GM18517 (cell line): ENCODE measurements around the gene ATG4D.
A peak's percentile ranks its signal among the peaks of the same experiment; 100 is the strongest.

Source experiments
- ATAC-seq: cut with Tn5 transposase; IDR thresholded peaks from one replicate; pipeline ENCODE4 v1.9.1; 2021; ENCODE audit warnings: mild to moderate bottlenecking, moderate library complexity; ENCODE audit not compliant: unreplicated experiment

Gene ATG4D

DNA sequence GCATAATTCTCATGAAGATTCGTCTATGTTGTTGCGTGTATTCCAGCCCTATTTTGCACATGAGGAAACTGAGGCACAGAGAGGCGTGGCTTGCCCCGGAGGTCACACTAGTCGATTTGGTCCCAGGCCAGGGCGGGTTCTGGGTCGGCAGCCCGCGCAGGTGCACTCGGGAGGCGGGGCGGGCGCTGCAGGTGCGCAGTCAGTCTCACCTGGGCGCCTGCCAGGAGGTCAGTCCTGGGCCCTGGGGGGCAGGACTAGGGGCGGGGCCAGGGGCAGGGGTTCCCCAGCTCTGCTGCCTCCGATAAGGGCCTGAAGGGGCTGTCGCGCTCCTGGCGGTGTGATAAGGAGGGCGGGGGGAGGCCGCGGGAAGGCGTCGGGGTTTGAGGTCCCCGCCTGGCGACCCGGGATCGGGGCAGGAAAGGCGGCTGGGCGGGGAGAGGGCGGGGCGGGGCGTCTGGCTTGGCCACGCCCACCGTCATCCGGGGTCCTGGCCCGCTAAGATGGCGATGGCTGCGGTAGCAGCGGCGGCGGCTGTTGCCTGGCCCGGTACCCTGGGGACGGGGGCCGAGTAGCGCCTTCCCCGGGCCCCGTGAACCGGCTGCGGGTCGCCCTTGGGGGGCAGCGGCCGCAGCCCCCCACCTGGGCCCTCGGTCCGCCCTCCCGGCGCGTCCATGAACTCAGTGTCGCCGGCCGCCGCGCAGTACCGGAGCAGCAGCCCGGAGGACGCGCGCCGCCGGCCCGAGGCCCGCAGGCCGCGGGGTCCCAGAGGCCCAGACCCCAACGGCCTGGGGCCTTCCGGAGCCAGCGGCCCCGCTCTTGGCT, at the start of gene ATG4D:
Gene ATG4D (plus strand): TSS at position 485 of the 822 bp plus-strand sequence. CDS start 187 bp downstream, at position 672.
- no peak for ATAC-seq

GRCh38 chr19:10497371-10497770, 46.3 kb upstream of the ATG4D start:
- no peak for ATAC-seq

GRCh38 chr19:10499550-10500246, 44.0 kb upstream of the ATG4D start:
- no peak for ATAC-seq

GRCh38 chr19:10500247-10500592, 43.5 kb upstream of the ATG4D start:
- ATAC-seq, result no peak

DNA sequence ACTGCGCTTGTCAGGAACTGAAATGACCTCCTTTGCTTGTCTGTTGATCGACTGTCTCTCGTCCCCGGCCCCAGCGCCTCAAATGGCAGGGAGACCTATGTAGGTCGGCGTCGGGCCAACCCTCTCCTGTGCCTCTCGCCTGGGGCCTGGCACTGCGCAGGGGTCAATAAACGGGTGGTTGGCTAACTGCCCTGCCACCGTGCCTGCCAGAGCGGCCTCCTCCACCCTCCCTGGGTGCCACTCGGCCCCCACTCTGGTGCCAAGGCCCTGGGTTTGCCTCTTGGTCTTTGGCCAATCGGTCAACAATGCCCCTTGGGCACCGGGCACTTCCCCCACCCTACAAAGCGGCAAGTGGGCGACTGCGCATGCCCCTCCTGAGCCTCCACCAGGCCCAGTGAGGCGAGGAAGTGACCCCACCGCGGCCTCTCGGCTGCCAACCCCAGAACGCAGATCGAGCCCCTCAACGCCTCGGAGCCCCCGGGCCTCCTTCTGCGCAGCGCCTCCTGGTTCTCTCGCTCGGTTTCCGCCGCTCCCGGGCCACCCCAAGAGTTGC, 41.7 kb upstream of the ATG4D start:
- peak; percentile 32 for ATAC-seq

- ATAC-seq, result peak; percentile 69
Observed at GRCh38 chr19:10502524-10503001, 41.1 kb upstream of the ATG4D start.

DNA sequence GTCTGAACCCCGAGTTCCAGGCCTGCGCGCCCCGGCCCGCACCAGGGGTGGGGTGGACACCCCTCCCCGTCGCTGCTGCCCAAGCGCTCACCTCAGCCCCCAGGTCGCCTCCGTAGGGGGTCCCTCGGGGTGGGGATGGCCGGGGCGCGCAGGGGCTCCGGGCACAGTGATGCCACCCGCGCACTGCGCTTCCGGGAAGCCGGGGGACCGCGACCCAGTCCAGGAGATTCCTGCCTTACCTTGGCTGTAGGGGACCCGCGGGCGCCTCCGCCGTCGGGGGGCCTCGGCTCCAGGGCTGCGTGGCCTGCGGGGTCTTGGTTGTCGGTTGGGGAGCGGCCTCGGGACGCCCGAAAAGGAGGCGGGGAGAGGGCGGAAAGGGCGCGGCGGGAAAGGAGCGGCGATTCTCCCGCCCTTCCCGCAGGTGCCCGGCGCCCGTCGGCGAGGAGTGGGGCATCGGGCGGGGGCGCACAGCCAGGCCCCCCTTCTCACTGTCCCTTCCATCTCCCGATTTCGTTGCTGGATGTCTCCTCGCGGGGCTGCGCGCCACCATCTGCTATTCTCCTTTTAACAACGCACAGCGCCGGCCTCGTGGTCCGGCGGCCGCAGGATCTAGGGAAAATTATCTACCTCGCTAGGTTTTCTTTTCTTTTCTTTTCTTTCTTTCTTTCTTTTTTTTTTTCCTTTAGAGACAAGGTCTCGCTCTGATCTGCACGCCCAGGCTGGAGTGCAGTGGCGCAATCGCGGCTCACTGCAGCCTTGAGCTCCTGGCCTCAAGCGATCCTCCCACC, 40.5 kb upstream of the ATG4D start, which contains the start of gene KEAP1:
Gene KEAP1 (minus strand): TSS at position 355 of the 788 bp plus-strand sequence. CDS start 3,323 bp downstream, outside the sequence.
- peak; percentile 20 for ATAC-seq

DNA sequence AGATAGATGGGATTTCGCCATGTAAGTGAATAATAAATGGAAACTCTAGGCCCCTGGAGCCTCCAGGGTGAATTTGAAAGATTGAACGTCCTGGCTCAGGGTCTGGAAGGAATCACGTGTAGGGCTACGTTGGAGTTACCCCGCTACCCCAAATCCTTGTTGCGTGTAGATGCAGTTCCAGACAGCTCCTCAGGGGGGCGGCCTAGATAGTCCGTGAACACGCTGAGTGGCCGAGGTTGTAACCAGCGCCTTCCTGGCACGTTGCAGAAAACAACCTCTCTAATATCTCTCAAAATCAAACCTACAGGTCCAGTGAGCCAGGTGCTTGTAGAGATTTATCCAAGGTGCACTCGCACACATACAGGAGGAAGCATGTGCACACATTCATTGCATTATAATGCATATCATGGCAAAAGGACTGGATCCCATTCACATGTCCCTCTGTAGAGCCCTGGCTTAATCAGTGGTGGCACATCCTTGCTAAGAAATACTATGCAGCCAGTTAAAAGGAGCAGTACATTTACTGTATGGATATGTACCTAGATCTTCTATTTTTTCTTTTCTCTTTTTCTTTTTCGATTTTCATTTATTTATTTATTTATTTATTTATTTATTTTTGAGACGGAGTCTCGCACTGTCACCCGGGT, 38.0 kb upstream of the ATG4D start:
- ATAC-seq, result no peak

DNA sequence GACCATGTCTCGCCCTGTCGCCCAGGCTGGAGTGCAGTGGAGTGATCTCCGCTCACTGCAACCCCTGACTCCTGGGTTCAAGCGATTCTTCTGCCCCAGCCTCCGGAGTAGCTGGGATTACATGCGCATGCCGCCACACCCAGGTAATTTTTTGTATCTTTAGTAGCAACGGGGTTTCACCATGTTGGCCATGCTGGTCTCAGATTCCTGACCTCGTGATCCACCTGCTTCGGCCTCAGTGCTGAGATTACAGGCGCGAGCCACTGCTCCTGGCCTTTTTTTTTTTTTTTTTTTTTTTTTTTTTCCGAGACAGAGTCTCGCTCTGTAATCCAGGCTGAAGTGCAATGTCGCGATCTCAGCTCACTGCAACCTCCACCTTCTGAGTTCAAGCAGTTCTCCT, 35.7 kb upstream of the ATG4D start:
- ATAC-seq, result no peak

- no peak for ATAC-seq
Observed at GRCh38 chr19:10508707-10509106, 35.0 kb upstream of the ATG4D start.

- ATAC-seq, result no peak
Observed at GRCh38 chr19:10510301-10510802, 33.4 kb upstream of the ATG4D start.

- ATAC-seq, result no peak
Observed at GRCh38 chr19:10513223-10513622, 30.5 kb upstream of the ATG4D start.

DNA sequence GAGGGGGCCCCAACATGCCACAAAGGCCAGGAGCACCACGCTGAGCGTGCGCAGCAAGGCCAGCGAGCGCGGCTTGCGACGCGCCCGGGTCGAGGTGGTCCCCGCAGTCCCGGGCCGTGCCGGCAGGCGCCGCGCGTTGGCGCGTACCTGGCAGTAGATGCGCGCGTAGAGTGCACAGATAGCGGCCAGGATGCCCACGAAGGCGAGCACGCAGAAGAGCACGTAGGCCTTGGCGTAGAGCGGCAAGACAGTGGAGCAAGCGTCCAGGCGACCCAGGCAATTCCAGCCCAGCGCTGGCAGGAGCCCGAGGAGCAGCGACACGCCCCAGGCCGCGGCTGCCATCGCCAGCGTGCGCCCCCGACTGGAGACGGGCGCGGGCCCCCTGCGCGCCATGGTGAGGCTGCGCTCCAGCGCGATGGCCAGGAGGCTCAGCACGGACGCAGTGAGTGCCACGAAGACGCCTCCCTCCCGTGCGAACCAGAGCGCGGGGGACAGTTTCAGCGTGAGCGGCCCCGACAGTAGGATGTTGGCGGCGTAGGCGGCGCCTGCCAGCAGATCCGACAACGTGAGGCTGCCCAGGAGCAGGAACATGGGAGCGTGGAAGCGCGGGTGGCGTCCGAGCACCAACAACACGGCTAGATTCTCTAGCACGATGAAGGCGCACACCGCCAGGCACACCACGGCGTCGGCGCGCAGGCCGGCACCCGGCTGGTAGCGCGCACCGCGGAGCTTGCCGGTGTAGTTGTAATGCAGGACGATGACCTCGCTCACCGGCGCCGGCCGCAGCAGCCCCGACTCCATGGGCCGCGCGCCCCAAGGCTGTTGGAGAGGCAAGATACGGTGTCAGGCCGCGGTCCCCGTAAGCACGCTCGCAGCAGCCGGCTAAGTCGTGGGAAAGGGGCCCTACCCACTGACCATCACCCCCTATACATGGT, 29.2 kb upstream of the ATG4D start:
- no peak for ATAC-seq

GRCh38 chr19:10516064-10516385, 27.7 kb upstream of the ATG4D start:
- ATAC-seq, result no peak

DNA sequence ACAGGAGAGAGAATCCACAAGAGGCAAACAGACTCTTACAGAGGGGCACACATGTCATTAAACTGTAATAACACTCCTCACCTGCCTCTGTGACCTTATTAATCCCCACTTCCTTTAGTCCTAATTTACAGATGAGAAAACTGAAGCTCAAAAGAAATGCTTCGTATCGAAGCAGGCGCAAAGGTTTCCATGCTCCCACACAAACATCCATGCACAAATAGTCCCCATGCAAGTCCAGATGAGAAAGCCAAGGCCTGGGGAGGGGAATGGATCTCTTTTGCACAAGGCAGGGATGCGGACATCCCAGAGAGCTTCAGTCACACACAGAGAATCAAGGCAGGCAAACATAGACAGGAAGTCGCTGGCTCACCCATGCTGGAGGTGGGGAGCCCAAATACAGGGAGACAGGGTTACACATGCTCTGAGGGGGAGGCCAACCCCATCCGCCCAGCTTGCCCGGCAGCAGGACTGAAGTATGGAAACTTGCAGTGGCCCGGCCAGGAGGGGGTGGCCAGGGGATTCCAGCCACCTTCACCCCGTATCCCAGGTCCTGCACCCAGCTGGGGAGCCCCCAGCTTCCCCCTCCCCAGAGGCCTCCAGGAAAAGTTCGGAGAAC, 26.9 kb upstream of the ATG4D start:
- ATAC-seq, result no peak

- no peak for ATAC-seq
Observed at GRCh38 chr19:10517361-10517759, 26.3 kb upstream of the ATG4D start, which contains the start of gene S1PR5. S1PR5 (minus strand) TSS chr19:10517447; CDS start chr19:10515011, 2,436 bp downstream.

- ATAC-seq, result no peak
Observed at GRCh38 chr19:10517760-10518443, 25.8 kb upstream of the ATG4D start.
